SK-N-SH treated with all-trans-retinoic acid at 6 μM for 48 hours (cell line): ENCODE results near the gene CCIN.

Experiments used
- ATAC-seq: fragments of 200-7000 bp; cut with Tn5 transposase; 3 replicates; pipeline ENCODE4 v1.9.1; 2020; ENCODE audit warnings: mild to moderate bottlenecking, moderate library complexity
- ARNTL ChIP-seq: fragments of 450-650 bp; formaldehyde crosslinking; IDR thresholded peaks from 2 replicates; pipeline ENCODE4 v1.5.0; 2020; ENCODE audit warnings: low read depth, mild to moderate bottlenecking, moderate library complexity, borderline replicate concordance
- BACH2 ChIP-seq: fragments of 250-450 bp; sonication (Bioruptor Pico); IDR thresholded peaks from 2 replicates; pipeline ENCODE4 v1.9.0; 2021; ENCODE audit warnings: mild to moderate bottlenecking, borderline replicate concordance
- CSDC2 ChIP-seq: fragments of 250-450 bp; sonication (Bioruptor Pico); IDR thresholded peaks from 2 replicates; pipeline ENCODE4 v1.5.0; 2020; ENCODE audit warnings: mild to moderate bottlenecking, moderate library complexity
- CSRNP3 ChIP-seq: fragments of 250-450 bp; sonication (Bioruptor Pico); IDR thresholded peaks from 2 replicates; pipeline ENCODE4 v1.5.1; 2021; ENCODE audit warnings: mild to moderate bottlenecking, moderate library complexity
- ESRRG ChIP-seq: fragments of 250-450 bp; sonication (Bioruptor Pico); IDR thresholded peaks from 2 replicates; pipeline ENCODE4 v1.6.1; 2021; ENCODE audit warnings: mild to moderate bottlenecking
- GLIS3 ChIP-seq: fragments of 250-450 bp; sonication (Bioruptor Pico); IDR thresholded peaks from 2 replicates; pipeline ENCODE4 v1.5.0; 2020; ENCODE audit warnings: mild to moderate bottlenecking, moderate library complexity
- ISL1 ChIP-seq: fragments of 250-450 bp; sonication (Bioruptor Pico); IDR thresholded peaks from 2 replicates; pipeline ENCODE4 v2.1.2; 2022; ENCODE audit warnings: mild to moderate bottlenecking, moderate library complexity
- OSR1 ChIP-seq: fragments of 250-450 bp; sonication (Bioruptor Pico); IDR thresholded peaks from 2 replicates; pipeline ENCODE4 v1.8.0; 2022; ENCODE audit warnings: moderate library complexity, mild to moderate bottlenecking, inconsistent platforms
- POU6F1 ChIP-seq: fragments of 250-450 bp; sonication (Bioruptor Pico); IDR thresholded peaks from 2 replicates; pipeline ENCODE4 v1.8.0; 2021; ENCODE audit warnings: low read depth, mild to moderate bottlenecking, moderate library complexity, borderline replicate concordance
- PPARA ChIP-seq: fragments of 250-450 bp; sonication (Bioruptor Pico); IDR thresholded peaks from 2 replicates; pipeline ENCODE4 v1.5.0; 2020; ENCODE audit warnings: mild to moderate bottlenecking, borderline replicate concordance
- RARB ChIP-seq: fragments of 250-450 bp; sonication (Bioruptor Pico); IDR thresholded peaks from 2 replicates; pipeline ENCODE4 v1.8.0; 2021; ENCODE audit warnings: mild to moderate bottlenecking, moderate library complexity
- SNAI2 ChIP-seq: fragments of 250-450 bp; sonication (Bioruptor Pico); IDR thresholded peaks from 2 replicates; pipeline ENCODE4 v1.5.0; 2020; ENCODE audit warnings: mild to moderate bottlenecking, moderate library complexity
- TCF4 ChIP-seq: fragments of 250-450 bp; sonication (Bioruptor Pico); IDR thresholded peaks from 2 replicates; pipeline ENCODE4 v1.8.0; 2021; ENCODE audit warnings: mild to moderate bottlenecking, moderate library complexity, borderline replicate concordance
- TOX ChIP-seq: fragments of 250-450 bp; sonication (Bioruptor Pico); IDR thresholded peaks from 2 replicates; pipeline ENCODE4 v1.8.0; 2021; ENCODE audit warnings: mild to moderate bottlenecking, moderate library complexity, borderline replicate concordance
- ZC3H10 ChIP-seq: fragments of 250-450 bp; sonication (Bioruptor Pico); IDR thresholded peaks from 2 replicates; pipeline ENCODE4 v1.5.1; 2021; ENCODE audit warnings: mild to moderate bottlenecking, moderate library complexity
- ZFP3 ChIP-seq: fragments of 250-450 bp; sonication (Bioruptor Pico); IDR thresholded peaks from 2 replicates; pipeline ENCODE4 v1.5.0; 2020; ENCODE audit warnings: mild to moderate bottlenecking, moderate library complexity
- ZFP30 ChIP-seq: fragments of 450-650 bp; formaldehyde crosslinking; IDR thresholded peaks from 2 replicates; pipeline ENCODE4 v1.5.0; 2022; ENCODE audit warnings: mild to moderate bottlenecking, moderate library complexity
- ZNF565 ChIP-seq: fragments of 450-650 bp; formaldehyde crosslinking; conservative IDR thresholded peaks from 2 replicates; pipeline ENCODE4 v1.5.0; 2020; ENCODE audit warnings: low read depth, mild to moderate bottlenecking, moderate library complexity
- ZNF70 ChIP-seq: fragments of 450-650 bp; formaldehyde crosslinking; IDR thresholded peaks from 2 replicates; pipeline ENCODE4 v1.5.0; 2020; ENCODE audit warnings: mild to moderate bottlenecking, moderate library complexity
- ZNF8 ChIP-seq: fragments of 450-650 bp; formaldehyde crosslinking; IDR thresholded peaks from 2 replicates; pipeline ENCODE4 v1.5.0; 2020; ENCODE audit warnings: mild to moderate bottlenecking, moderate library complexity
- TF ChIP-seq, protein P1 (sequence below): fragments of 250-450 bp; sonication (Bioruptor Pico); IDR thresholded peaks from 2 replicates; pipeline ENCODE4 v1.5.1; 2020; ENCODE audit warnings: low read depth, mild to moderate bottlenecking, moderate library complexity
- TF ChIP-seq, protein P2 (sequence below): fragments of 250-450 bp; sonication (Bioruptor Pico); IDR thresholded peaks from 2 replicates; pipeline ENCODE4 v1.8.0; 2020; ENCODE audit warnings: mild to moderate bottlenecking, moderate library complexity, borderline replicate concordance
- TF ChIP-seq, protein P3 (sequence below): fragments of 250-450 bp; sonication (Bioruptor Pico); IDR thresholded peaks from 2 replicates; pipeline ENCODE4 v1.5.0; 2020; ENCODE audit warnings: mild to moderate bottlenecking, moderate library complexity

CCIN gene

DNA sequence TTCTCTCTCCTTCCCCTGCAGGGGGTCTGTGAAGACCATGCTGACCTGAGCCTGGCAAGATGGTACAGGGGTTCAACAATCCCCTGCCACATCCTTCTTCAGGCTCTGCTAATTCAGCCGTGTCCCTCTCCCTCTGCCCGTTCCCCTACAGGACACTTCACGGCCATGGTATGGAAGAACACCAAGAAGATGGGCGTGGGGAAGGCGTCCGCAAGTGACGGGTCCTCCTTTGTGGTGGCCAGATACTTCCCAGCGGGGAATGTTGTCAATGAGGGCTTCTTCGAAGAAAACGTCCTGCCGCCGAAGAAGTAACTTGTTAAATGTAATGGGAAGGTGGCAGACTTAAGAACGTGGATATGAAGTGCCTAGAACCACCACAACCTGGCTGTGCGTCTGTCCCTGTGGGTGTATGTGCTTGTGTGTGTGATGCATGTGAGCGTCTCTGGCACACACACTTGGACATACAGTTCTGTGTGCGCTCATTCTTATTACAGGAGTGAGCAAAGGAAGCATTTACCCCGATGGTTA lies 6.9 kb upstream of the CCIN start:
- no peak for ATAC-seq
- no peak for TF ChIP-seq RARB (CRISPR knock-in tag)
- no peak for TF ChIP-seq ESRRG
- TF ChIP-seq TCF4 (CRISPR knock-in tag), result no peak
- no peak for TF ChIP-seq ZC3H10 (CRISPR knock-in tag)

DNA sequence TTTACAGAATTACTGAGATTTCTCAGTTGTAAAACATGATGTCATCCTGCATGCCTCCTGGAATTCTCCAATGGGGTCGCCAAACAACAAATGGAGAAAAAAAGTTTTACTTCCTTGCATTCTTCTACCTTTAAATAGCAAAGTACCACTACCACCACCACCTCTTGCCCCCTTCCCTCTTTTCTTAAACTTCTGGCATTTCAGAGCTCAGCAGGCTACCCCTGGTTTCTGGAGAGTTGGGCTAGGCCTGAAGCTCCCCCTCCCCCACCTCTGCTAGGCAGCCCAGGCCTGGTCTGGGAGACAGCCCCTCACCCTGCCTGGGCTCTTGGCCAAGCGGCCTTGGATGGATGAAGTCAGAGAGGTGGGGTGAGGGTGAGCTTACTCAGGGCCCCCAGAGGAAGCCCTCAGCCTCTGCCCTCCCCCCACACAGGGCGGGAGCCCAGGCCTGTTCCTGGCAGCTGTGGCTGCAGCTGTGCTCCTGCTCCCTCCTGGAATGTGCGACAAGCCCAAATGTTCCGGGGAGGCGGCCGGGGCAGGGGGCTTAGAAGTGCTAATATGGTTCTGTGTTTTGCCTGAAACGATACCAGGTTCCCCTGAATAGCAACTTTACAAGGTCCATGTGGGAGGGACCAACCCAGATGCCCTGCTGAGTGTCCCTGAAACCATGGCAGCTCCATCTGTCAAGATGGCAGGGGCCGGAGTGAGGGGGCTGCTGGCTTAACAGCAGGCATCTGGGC lies 6.0 kb upstream of the CCIN start:
- peak; percentile 73; the same call in 1 of the 2 replicates for TF ChIP-seq ZFP3 (CRISPR knock-in tag)
- TF ChIP-seq OSR1 (CRISPR knock-in tag), result no peak
- no peak for TF ChIP-seq ZFP30
- TF ChIP-seq, protein P1, sequence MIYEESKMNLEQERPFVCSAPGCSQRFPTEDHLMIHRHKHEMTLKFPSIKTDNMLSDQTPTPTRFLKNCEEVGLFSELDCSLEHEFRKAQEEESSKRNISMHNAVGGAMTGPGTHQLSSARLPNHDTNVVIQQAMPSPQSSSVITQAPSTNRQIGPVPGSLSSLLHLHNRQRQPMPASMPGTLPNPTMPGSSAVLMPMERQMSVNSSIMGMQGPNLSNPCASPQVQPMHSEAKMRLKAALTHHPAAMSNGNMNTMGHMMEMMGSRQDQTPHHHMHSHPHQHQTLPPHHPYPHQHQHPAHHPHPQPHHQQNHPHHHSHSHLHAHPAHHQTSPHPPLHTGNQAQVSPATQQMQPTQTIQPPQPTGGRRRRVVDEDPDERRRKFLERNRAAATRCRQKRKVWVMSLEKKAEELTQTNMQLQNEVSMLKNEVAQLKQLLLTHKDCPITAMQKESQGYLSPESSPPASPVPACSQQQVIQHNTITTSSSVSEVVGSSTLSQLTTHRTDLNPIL, result peak; percentile 52; the same call in 1 of the 2 replicates
- TF ChIP-seq ARNTL (CRISPR knock-in tag), result no peak
- TF ChIP-seq SNAI2, result 0 out of 2 replicates have a peak, but pooled peaks have one; percentile 17
- 0 out of 2 replicates have a peak, but pooled peaks have one; percentile 46 for TF ChIP-seq CSDC2
- TF ChIP-seq ISL1, result peak; percentile 14; the same call in 1 of the 2 replicates
- TF ChIP-seq, protein P2, sequence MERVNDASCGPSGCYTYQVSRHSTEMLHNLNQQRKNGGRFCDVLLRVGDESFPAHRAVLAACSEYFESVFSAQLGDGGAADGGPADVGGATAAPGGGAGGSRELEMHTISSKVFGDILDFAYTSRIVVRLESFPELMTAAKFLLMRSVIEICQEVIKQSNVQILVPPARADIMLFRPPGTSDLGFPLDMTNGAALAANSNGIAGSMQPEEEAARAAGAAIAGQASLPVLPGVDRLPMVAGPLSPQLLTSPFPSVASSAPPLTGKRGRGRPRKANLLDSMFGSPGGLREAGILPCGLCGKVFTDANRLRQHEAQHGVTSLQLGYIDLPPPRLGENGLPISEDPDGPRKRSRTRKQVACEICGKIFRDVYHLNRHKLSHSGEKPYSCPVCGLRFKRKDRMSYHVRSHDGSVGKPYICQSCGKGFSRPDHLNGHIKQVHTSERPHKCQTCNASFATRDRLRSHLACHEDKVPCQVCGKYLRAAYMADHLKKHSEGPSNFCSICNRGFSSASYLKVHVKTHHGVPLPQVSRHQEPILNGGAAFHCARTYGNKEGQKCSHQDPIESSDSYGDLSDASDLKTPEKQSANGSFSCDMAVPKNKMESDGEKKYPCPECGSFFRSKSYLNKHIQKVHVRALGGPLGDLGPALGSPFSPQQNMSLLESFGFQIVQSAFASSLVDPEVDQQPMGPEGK (CRISPR knock-in tag), result peak; percentile 64; the same call in 1 of the 2 replicates
- no peak for TF ChIP-seq TOX (CRISPR knock-in tag)
- TF ChIP-seq PPARA, result no peak
- no peak; the same call in 1 of the 2 replicates for TF ChIP-seq ZNF70 (CRISPR knock-in tag)
- TF ChIP-seq POU6F1, result no peak
- TF ChIP-seq GLIS3 (CRISPR knock-in tag), result peak; percentile 23; the same call in 1 of the 2 replicates
- TF ChIP-seq, protein P3, sequence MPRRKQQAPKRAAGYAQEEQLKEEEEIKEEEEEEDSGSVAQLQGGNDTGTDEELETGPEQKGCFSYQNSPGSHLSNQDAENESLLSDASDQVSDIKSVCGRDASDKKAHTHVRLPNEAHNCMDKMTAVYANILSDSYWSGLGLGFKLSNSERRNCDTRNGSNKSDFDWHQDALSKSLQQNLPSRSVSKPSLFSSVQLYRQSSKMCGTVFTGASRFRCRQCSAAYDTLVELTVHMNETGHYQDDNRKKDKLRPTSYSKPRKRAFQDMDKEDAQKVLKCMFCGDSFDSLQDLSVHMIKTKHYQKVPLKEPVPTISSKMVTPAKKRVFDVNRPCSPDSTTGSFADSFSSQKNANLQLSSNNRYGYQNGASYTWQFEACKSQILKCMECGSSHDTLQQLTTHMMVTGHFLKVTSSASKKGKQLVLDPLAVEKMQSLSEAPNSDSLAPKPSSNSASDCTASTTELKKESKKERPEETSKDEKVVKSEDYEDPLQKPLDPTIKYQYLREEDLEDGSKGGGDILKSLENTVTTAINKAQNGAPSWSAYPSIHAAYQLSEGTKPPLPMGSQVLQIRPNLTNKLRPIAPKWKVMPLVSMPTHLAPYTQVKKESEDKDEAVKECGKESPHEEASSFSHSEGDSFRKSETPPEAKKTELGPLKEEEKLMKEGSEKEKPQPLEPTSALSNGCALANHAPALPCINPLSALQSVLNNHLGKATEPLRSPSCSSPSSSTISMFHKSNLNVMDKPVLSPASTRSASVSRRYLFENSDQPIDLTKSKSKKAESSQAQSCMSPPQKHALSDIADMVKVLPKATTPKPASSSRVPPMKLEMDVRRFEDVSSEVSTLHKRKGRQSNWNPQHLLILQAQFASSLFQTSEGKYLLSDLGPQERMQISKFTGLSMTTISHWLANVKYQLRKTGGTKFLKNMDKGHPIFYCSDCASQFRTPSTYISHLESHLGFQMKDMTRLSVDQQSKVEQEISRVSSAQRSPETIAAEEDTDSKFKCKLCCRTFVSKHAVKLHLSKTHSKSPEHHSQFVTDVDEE, result peak; percentile 65
- TF ChIP-seq ESRRG, result no peak
- TF ChIP-seq ZC3H10 (CRISPR knock-in tag), result no peak
- no peak for TF ChIP-seq RARB (CRISPR knock-in tag)
- no peak for TF ChIP-seq ZNF8
- TF ChIP-seq CSRNP3 (CRISPR knock-in tag), result no peak
- TF ChIP-seq BACH2 (CRISPR knock-in tag), result 0 out of 2 replicates have a peak, but pooled peaks have one; percentile 6
- TF ChIP-seq ZNF565 (CRISPR knock-in tag), result 0 out of 2 replicates have a peak, but pooled peaks have one; percentile 10
- peak; percentile 66; the same call in 1 of the 2 replicates for TF ChIP-seq TCF4 (CRISPR knock-in tag)
- peak; percentile 41 for ATAC-seq
